ENCODE data around the gene TERT.
"Not testable (repeated sequence)": the region's sequence is repeated elsewhere in the genome, so short reads cannot be mapped to it uniquely, and the experiment has no call there.

The TERT gene

DNA sequence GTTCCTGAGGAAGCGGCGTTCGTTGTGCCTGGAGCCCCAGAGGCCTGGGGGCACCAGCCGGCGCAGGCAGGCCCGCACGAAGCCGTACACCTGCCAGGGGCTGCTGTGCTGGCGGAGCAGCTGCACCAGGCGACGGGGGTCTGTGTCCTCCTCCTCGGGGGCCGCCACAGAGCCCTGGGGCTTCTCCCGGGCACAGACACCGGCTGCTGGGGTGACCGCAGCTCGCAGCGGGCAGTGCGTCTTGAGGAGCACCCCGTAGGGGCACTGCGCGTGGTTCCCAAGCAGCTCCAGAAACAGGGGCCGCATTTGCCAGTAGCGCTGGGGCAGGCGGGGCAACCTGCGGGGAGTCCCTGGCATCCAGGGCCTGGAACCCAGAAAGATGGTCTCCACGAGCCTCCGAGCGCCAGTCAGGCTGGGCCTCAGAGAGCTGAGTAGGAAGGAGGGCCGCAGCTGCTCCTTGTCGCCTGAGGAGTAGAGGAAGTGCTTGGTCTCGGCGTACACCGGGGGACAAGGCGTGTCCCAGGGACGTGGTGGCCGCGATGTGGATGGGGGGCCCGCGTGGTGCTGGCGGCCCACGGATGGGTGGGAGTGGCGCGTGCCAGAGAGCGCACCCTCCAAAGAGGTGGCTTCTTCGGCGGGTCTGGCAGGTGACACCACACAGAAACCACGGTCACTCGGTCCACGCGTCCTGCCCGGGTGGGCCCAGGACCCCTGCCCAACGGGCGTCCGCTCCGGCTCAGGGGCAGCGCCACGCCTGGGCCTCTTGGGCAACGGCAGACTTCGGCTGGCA, 1.3 kb downstream of the TERT start:
- no peak for DNase-seq

DNA sequence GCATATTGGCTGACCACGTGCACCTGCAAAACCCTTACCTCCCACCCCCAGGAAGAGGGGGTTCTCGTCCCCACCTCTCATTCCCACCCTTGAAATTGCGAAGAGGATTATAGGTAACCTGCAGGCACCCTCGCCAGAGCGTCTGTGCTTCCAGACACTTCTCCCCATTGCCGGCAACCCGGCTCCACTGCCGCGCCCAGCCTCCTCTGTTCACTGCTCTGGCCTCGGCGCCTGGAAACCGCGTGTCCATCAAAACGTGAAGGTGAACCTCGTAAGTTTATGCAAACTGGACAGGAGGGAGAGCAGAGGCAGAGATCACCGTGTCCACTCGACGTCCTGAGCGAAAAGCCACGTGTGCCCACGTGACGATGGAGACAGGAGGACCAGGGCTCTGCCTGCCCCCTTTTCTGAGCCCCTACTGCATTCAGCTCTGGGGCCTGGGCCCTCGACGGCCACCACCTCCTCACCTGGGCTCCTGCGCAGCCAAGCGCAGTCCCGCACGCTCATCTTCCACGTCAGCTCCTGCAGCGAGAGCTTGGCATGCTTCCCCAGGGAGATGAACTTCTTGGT, 1.9 kb downstream of the TERT start:
- DNase-seq = no peak

DNA sequence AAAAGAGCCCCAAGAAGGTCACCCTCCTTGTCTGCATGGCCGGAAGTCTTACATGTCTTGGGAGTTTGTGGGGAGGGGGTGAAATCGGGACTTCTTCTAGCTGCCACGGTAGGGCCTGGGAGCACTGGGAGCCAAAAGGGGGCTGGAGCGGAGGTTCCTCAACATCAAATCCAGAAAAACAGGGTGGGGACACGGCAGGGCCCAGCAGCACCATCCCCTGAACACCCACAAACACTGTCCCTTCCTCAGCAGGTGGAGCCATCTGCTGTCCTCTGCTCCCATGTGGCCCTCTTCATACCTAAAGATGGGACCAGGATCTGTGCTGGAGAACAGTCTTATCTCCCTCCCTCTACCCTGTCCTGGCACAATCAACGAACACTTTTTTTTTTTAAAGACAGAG, 2.7 kb downstream of the TERT start:
- DNase-seq = no peak

DNA sequence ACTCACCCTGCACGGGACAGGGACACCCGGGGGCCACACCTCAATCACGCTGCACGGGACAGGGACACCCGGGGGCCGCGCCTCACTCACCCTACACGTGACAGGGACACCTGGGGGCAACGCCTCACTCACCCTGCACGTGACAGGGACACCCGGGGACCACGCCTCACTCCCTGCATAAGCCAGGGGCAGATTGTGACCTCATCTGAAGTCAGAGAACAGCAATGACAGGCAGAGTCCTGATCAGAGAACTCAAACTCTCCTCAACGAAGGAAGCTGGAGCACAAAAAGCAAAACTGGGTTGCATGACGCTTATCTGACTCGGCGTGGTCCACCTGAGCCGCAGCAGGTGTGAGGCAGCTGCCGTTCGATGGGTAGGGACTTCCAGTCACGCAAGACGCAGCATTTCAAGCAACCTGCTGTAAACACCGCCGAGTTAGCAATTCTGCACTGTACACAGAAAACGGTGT, 3.2 kb downstream of the TERT start:
- no peak for DNase-seq

DNA sequence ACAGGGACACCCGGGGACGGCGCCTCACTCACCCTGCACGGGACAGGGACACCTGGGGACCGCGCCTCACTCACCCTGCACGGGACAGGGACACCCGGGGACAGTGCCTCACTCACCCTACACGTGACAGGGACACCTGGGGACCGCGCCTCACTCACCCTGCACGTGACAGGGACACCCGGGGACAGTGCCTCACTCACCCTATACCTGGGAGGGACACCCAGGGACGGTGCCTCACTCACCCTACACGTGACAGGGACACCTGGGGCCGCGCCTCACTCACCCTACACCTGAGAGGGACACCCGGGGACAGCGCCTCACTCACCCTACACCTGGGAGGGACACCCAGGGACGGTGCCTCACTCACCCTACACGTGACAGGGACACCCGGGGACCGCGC, 3.9 kb downstream of the TERT start:
- DNase-seq = not testable (repeated sequence)

DNA sequence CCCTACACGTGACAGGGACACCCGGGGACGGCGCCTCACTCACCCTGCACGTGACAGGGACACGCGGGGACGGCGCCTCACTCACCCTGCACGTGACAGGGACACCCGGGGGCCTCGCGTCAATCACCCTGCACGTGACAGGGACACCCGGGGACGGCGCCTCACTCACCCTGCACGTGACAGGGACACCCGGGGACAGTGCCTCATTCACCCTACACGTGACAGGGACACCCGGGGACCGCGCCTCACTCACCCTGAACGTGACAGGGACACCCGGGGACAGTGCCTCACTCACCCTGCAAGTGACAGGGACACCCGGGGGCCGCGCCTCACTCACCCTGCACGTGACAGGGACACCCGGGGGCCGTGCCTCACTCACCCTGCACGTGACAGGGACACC, 5.3 kb downstream of the TERT start:
- not testable (repeated sequence) for DNase-seq

DNA sequence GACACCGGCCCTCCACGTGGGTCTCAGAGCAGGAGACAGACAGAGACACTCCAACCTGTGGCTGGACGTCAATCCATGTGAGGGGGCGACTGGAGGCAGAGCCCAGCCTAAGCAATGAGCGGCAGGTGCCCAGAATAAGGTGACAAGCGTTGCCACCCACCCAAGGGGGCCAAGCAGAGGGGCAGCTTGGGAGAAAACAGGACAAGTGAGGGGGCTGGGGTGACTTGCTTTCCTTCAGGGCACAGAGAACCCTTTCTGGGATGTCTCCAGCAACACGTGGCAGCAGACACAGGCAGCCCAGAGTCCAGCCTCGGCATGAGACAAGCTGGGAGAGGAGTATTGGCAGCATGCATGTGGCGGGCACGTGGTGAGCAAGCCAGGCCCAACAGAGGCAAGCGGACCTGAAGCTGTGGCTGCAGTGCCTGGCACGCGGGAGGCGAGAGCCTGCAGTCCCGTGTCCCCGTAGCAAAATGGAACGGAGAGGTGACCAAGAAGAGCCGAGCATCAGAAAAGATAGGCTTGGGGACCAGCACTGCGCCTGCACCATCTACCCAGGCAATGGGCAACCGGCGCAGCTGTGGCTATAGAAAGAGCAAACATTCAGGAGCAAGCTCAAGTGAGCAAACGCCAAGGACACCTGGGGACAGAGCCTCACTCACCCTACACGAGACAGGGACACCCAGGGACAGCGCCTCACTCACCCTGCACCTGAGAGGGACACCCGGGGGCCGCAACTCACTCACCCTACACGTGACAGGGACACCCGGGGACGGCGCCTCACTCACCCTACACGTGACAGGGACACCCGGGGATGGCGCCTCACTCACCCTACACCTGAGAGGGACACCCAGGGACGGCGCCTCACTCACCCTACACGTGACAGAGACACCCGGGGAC, 6.2 kb downstream of the TERT start:
- DNase-seq = no peak

DNA sequence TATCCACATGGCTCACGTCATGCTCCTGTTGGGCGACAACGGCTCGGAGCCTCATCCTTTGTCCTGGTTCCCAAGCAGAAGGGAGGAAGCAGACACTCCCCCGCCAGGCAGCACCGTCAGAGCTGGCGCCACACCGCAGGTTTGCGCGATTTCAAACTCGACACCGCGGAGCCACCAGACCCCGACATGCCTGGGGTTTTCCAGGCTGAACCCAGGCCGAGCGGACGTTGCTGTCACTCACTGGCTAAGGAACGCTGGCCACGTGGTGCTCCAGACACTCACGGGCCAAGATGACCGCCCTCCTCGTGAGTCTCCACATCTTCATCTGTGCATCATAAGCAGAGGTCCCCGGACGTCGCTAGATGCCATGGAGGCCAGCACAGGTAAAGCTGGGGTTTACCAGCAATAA, 9.0 kb downstream of the TERT start:
- DNase-seq = no peak

DNA sequence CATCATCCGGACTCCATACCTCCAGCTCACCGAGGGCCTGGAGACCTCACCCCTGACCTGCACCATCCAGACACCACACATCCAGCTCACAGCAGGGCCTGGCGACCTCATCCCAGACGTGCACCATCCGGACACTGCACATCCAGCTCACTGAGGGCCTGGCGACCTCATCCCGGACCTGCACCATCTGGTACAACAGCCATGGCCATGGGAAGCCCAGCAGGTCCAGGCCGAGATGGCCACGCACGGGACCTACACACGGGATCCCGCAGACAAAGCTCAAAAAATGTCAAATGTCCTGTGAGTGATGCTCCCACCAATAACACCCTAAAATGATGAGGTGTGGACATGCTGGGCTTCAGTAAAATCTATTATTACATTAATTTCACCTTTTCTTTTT, 9.7 kb downstream of the TERT start:
- DNase-seq = no peak

DNA sequence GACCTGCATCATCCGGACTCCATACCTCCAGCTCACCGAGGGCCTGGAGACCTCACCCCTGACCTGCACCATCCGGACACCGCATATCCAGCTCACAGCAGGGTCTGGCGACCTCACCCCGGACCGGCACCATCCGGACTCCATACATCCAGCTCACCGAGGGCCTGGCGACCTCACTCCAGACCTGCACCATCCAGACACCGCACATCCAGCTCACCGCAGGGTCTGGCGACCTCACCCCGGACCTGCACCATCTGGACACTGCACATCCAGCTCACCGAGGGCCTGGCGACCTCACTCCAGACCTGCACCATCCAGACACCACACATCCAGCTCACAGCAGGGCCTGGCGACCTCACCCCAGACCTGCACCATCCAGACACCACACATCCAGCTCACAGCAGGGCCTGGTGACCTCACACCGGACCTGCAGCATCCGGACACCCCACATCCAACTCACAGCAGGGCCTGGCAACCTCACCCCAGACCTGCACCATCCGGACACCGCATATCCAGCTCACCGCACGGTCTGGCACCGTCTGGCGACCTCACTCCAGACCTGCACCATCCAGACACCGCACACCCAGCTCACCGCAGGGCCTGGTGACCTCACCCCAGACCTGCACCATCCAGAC, 10.4 kb downstream of the TERT start:
- not testable (repeated sequence) for DNase-seq

DNA sequence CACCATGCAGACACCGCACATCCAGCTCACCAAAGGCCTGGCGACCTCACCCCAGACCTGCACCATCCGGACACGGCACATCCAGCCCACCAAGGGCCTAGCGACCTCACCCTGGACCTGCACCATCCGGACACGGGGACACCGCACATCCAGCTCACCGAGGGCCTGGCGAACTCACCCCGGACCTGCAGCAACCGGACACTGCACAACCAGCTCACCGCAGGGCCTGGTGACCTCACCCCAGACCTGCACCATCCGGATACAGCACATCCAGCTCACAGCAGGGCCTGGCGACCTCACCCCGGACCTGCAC, 11.2 kb downstream of the TERT start:
- DNase-seq = not testable (repeated sequence)

DNA sequence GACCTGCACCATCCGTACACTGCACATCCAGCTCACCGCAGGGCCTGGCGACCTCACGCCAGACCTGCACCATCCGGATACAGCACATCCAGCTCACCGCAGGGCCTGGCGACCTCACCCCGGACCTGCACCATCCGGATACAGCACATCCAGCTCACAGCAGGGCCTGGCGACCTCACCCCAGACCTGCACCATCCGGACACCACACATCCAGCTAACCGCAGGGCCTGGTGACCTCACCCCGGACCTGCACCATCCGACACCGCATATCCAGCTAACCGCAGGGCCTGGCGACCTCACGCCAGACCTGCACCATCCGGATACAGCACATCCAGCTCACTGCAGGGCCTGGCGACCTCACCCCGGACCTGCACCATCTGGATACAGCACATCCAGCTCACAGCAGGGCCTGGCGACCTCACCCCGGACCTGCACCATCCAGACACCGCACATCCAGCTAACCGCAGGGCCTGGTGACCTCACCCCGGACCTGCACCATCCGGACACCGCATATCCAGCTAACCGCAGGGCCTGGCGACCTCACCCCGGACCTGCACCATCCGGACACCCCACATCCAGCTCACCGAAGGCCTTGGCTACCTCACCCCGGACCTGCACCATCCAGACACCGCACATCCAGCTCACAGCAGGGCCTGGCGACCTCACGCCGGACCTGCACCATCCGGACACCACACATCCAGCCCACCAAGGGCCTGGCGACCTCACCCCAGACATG, 11.7 kb downstream of the TERT start:
- DNase-seq = not testable (repeated sequence)

DNA sequence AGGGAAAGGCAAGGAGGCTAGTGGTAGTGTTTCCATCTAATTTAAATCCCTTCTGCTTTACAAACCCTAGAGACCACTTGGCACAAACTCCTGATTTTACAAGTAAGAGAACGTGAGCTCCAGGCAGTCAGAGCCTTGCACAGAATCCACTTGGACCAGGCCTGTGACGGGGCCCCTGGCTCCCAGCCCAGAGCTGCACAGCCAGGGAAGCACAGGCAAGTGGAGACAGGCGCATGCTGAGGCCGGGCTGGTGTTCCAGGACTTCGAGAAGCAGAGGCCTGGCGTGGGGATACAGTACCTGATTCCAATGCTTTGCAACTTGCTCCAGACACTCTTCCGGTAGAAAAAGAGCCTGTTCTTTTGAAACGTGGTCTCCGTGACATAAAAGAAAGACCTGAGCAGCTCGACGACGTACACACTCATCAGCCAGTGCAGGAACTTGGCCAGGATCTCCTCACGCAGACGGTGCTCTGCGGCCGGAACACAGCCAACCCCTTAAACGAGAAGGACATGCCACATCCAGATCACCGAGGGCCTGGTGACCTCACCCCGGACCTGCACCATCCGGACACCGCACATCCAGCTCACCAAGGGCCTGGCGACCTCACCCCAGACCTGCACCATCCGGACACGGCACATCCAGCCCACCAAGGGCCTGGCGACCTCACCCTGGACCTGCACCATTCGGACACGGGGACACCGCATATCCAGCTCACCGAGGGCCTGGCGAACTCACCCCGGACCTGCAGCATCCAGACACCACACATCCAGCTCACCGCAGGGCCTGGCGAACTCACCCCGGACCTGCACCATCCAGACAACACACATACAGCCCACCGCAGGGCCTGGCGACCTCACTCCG, 12.5 kb downstream of the TERT start:
- no peak for DNase-seq

DNA sequence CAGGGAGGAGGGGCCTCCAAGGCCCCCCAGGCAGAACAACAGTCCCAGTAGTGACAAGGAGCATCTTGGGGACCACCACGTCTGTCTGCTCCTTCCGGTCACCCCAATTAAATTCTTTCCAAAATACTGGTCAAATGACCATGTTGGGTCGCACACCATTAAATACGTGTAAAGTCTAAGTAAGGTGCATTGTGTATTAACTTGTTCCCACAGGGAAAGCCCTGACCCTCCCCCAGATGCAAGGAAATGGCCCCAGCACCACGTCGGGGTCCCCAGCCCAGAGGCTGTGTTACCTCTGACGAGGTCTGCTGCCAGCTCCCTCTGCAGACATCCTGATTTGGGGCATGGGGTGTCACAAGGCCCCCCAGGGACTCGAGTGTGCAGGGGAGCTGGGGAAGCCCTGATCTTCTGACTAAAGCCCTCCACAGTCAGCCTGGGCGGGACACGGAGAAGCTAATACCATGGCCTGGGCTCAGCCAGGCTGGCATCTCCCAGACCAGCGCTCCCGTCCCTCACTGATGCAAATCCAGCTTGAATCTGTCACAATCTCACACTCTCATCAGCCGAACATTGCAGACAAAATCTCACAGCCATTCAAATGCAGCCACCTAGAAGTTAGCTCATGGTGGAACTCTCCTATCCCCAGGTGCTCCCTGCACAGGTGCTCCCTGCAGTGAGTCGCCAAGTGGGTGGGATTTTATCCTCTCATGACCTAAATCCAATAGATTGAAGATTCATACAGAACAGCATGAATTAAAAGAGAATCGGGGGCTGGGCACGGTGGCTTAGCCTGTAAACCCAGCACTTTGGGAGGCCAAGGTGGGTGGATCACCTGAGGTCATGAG, 13.6 kb downstream of the TERT start:
- no peak for DNase-seq

DNA sequence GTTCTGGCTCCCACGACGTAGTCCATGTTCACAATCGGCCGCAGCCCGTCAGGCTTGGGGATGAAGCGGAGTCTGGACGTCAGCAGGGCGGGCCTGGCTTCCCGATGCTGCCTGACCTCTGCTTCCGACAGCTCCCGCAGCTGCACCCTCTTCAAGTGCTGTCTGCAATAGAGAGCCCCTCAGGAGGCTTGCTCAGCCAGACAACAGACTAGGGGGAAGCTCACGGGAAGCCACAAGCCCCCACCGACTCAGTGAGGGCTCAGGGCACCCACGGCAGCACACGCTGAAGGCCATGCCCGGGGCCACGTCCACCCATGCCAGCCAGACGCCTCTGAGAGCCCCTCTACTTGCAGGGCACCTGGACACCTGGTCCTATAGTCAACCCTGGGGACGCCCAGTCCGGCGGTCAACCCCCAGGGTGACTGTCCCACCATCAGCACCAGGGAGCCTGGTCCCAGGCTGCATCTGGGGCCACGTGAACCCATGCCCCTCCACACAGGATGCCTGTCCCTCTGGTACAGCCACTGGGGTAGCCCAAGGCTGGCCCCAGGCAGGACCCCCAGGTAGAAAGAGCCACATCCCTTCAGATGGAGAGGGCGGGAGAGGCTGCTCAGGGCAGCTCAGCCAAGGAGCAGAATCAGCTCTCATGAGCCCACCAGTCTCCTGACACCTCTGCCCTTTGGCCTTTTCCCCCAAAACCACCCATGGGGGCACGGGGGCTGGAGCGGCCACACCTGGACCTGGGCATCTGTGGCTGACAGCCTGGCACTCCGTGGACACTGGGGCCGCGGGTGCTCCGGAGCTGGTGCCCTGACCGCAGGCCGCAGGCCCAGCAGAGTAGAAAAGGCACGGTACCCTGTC, 14.5 kb downstream of the TERT start:
- no peak for DNase-seq

DNA sequence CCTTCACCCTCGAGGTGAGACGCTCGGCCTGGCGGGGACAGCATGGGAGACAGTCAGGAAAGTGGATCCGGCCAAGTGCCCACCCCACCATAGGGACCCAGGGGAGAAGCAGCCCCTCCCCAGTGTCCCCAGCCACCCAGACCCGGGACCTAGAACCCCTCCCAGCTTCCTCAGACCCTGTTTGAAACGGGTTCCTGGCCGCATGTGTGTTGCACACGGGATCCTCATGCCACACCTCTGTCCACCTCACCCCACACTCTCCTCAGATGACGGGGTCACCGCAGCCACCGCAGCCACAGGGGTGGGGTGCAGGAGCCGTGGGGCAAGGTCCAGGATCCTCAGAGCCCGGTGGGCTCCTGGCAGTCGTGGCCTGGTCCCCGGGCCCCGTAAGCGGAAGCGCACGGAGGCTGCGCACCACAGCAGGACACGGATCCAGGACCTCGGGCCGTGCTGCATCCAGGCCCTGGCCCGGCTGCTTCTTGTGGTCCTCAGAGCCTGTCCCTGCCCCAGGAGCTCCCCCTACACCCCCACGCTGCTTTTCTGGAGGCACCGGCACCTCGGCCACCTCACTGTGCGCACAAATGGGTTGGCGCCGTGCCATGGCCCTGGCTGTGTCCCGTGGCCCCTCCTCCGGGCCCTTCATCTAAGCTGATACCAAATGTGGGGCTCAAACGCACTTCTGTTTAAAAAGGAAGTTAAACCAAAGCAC, 15.3 kb downstream of the TERT start:
- DNase-seq = no peak

DNA sequence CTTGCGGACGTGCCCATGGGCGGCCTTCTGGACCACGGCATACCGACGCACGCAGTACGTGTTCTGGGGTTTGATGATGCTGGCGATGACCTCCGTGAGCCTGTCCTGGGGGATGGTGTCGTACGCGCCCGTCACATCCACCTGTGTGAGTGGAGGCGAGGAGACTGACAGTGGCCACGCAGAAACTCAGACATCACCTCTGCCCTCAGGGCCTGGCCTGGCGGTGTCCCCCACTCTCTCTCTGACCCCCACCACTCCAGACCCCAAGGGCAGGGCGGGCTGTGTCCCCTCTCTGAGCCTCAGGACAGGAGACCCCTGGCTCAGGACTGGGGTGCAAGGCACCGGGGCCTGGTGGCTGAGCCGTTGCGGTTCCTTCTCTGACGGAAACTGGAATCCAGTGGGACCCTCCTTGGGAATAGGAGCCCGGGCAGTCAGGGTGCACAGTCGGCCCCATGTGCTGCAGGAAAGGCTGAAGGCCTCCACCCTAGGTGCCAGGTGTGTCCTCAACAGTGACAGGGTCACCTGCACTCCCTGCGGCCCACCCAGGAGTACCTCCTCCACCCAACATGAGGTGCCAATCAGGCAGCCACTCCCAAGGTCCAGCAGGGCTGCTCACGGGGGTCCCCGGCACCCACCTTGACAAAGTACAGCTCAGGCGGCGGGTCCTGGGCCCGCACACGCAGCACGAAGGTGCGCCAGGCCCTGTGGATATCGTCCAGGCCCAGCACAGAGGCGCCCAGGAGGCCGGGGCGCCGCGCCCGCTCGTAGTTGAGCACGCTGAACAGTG, 16.0 kb downstream of the TERT start:
- no peak for DNase-seq

DNA sequence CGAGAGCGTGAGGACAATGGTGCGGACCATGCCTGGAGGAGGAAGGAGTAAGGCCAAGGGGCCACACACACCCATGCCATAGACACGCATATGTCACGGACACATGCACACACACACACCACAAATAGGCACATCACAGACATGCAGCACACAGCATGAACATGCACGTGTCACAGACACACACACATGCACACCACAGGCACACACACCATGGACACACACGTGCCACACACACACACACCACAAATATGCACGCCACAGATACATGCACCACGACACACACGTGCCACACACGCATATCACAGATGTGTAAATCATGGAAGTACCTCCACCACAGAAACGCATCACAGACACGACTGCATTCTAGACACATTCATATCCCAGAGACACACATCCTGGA, 16.7 kb downstream of the TERT start:
- DNase-seq = no peak
